ENCODE results near the gene TFF3.

Gene TFF3

GRCh38 chr21:42291003-42291750 lies 24.0 kb downstream of the TFF3 start:
- no peak for DNase-seq (ENCODE audit: extremely low read depth, low read depth)
- no peak overlapping the region for H3K4me3 ChIP-seq (replicated peaks; ENCODE audit: low read depth, low read length)
- TF ChIP-seq CTCF (IDR thresholded peaks at IDR 0.05; ENCODE audit: low read depth, low read length, missing control alignments): no peak

GRCh38 chr21:42290505-42290904 lies 24.7 kb downstream of the TFF3 start:
- TF ChIP-seq CTCF (IDR thresholded peaks at IDR 0.05; ENCODE audit: low read depth, low read length, missing control alignments): no peak
- no peak overlapping the region for H3K4me3 ChIP-seq (replicated peaks; ENCODE audit: low read depth, low read length)
- no peak for DNase-seq (ENCODE audit: extremely low read depth, low read depth)

GRCh38 chr21:42289926-42290325 lies 25.3 kb downstream of the TFF3 start:
- H3K4me3 ChIP-seq (replicated peaks; ENCODE audit: low read depth, low read length): no peak overlapping the region
- TF ChIP-seq CTCF (IDR thresholded peaks at IDR 0.05; ENCODE audit: low read depth, low read length, missing control alignments): no peak
- no peak for DNase-seq (ENCODE audit: extremely low read depth, low read depth)

- H3K4me3 ChIP-seq (replicated peaks; ENCODE audit: low read depth, low read length): no peak overlapping the region
- no peak for TF ChIP-seq CTCF (IDR thresholded peaks at IDR 0.05; ENCODE audit: low read depth, low read length, missing control alignments)
- DNase-seq (ENCODE audit: extremely low read depth, low read depth): no peak
These were observed 26.2 kb downstream of the TFF3 start for GRCh38 chr21:42288962-42289361.

- TF ChIP-seq CTCF (IDR thresholded peaks at IDR 0.05; ENCODE audit: low read depth, low read length, missing control alignments): no peak
- H3K4me3 ChIP-seq (replicated peaks; ENCODE audit: low read depth, low read length): no peak overlapping the region
- DNase-seq (ENCODE audit: extremely low read depth, low read depth): no peak
These were observed 27.8 kb downstream of the TFF3 start for GRCh38 chr21:42287193-42288083.

- no peak for DNase-seq (ENCODE audit: extremely low read depth, low read depth)
- no peak overlapping the region for H3K4me3 ChIP-seq (replicated peaks; ENCODE audit: low read depth, low read length)
- no peak for TF ChIP-seq CTCF (IDR thresholded peaks at IDR 0.05; ENCODE audit: low read depth, low read length, missing control alignments)
These were observed 28.8 kb downstream of the TFF3 start for GRCh38 chr21:42286416-42286815.
